A673 (cell line): ENCODE data around the gene SLC2A3.
"Not testable (repeated sequence)": the region's sequence is repeated elsewhere in the genome, so short reads cannot be mapped to it uniquely, and the experiment has no call there.

Experiments
- CTCF ChIP-seq: fragments of 300-800, 200-600 bp; sonication (generic); conservative IDR thresholded peaks from 2 replicates; pipeline ENCODE4 v1.5.1; 2017; ENCODE audit warnings: low read depth, mild to moderate bottlenecking, antibody characterized with exemption, low read length, moderate library complexity, mixed read lengths
- EZH2 ChIP-seq: fragments of 200-600 bp; sonication (generic); IDR thresholded peaks from 2 replicates; pipeline ENCODE4 v1.6.1; 2017; ENCODE audit warnings: borderline replicate concordance, low read depth, mild to moderate bottlenecking, mixed read lengths, antibody characterized with exemption, low read length; ENCODE audit not compliant: poor library complexity, severe bottlenecking

DNA sequence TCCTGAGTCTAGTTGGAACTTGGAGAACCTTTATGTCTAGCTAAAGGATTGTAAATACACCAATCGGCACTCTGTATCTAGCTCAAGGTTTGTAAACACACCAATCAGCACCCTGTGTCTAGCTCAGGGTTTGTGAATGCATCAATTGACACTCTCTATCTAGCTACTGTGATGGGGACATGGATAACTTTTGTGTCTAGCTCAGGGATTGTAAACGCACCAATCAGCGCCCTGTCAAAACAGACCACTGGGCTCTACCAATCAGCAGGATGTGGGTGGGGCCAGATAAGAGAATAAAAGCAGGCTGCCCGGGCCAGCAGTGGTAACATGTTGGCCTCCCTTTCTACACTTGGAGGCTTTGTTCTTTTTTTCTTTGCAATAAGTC, 54.3 kb downstream of the SLC2A3 start:
- TF ChIP-seq CTCF, EZH2: not testable (repeated sequence)
